K562 (cell line): Measurements from ENCODE around the gene ZSWIM3. TPM values are rescaled to one million over a fixed set of nuclear protein-coding genes. Genes with fewer than 3 reads are reported as not detected.

Experiments used
- ARID1B ChIP-seq: fragments of 450-650 bp; IDR thresholded peaks from 2 replicates; pipeline ENCODE4 v1.6.1; 2016; ENCODE audit warnings: antibody characterized with exemption, mild to moderate bottlenecking, inconsistent platforms
- CBFA2T3 ChIP-seq: fragments of 450-650 bp; IDR thresholded peaks from 2 replicates; pipeline ENCODE4 v1.6.1; 2017
- CCNT2 ChIP-seq: IDR thresholded peaks from 2 replicates; pipeline ENCODE4 v1.6.1; 2011; ENCODE audit warnings: borderline replicate concordance, low read depth, mild to moderate bottlenecking, moderate library complexity, mixed read lengths, low read length; ENCODE audit not compliant: insufficient read length; ENCODE audit errors: extremely low read depth
- CTBP1 ChIP-seq: fragments of 450-650 bp; IDR thresholded peaks from 2 replicates; pipeline ENCODE4 v1.6.1; 2016; ENCODE audit warnings: borderline replicate concordance
- E2F5 ChIP-seq: sonication (generic); formaldehyde crosslinking; IDR thresholded peaks from 2 replicates; pipeline ENCODE4 v1.8.0; 2022; ENCODE audit warnings: mild to moderate bottlenecking, missing genetic modification reagents
- EP300 ChIP-seq: IDR thresholded peaks from 2 replicates; pipeline ENCODE4 v1.6.1; 2012; ENCODE audit warnings: low read length, improper control_type of control experiment
- GATA2 ChIP-seq: sonication (generic); formaldehyde crosslinking; IDR thresholded peaks from 2 replicates; pipeline ENCODE4 v1.4.0; 2020; ENCODE audit warnings: mild to moderate bottlenecking, missing genetic modification reagents
- KDM1A ChIP-seq, 2 experiments: fragments of 450-650 bp; IDR thresholded peaks; 2 replicates each; pipeline ENCODE4 v1.6.1; 2016; ENCODE audit warnings: mild to moderate bottlenecking in 2 of 2
- OTX1 ChIP-seq: fragments of 450-650 bp; formaldehyde crosslinking; IDR thresholded peaks from 2 replicates; pipeline ENCODE4 v1.4.0; 2022; ENCODE audit warnings: mild to moderate bottlenecking
- PRPF4 ChIP-seq: fragments of 200-400 bp; formaldehyde crosslinking; IDR thresholded peaks from one replicate; pipeline ENCODE4 v1.6.1; 2017; ENCODE audit warnings: low read length, low read depth, mild to moderate bottlenecking; ENCODE audit not compliant: insufficient read depth, poor library complexity, severe bottlenecking
- PTBP1 ChIP-seq: fragments of 200-400 bp; formaldehyde crosslinking; IDR thresholded peaks from 2 replicates; pipeline ENCODE4 v1.6.1; 2017; ENCODE audit warnings: low read depth, low read length
- RCOR1 ChIP-seq, 2 experiments: IDR thresholded peaks; 2 replicates each; pipeline ENCODE4 v1.6.1; 2012; ENCODE audit warnings: low read depth in 2 of 2, low read length in 2 of 2, borderline replicate concordance in 1 of 2, improper control_type of control experiment in 1 of 2
- SMARCA4 ChIP-seq: fragments of 450-650 bp; IDR thresholded peaks from 2 replicates; pipeline ENCODE4 v1.6.1; 2016
- SOX6 ChIP-seq: fragments of 450-650 bp; IDR thresholded peaks from 2 replicates; pipeline ENCODE4 v1.6.1; 2014; ENCODE audit warnings: mild to moderate bottlenecking
- TAL1 ChIP-seq: fragments of 450-650 bp; IDR thresholded peaks from 2 replicates; pipeline ENCODE4 v1.6.1; 2016; ENCODE audit warnings: mild to moderate bottlenecking
- TCFL5 ChIP-seq: fragments of 250-450 bp; sonication (Bioruptor Pico); conservative IDR thresholded peaks from 2 replicates; pipeline ENCODE4 v1.6.1; 2021; ENCODE audit warnings: mild to moderate bottlenecking, moderate library complexity, matching md5 sums
- TEAD4 ChIP-seq, 2 experiments: sonication (generic) in 1 of 2; formaldehyde crosslinking in 1 of 2; IDR thresholded peaks; 2 replicates each; pipeline versions ENCODE4 v1.6.1 to v1.8.0; 2012 to 2022; ENCODE audit warnings: borderline replicate concordance in 1 of 2, inconsistent platforms in 1 of 2, low read length in 1 of 2, mild to moderate bottlenecking in 1 of 2, missing genetic modification reagents in 1 of 2
- ZNF518B ChIP-seq: fragments of 250-450 bp; sonication (Bioruptor Pico); IDR thresholded peaks from 2 replicates; pipeline ENCODE4 v1.5.0; 2021; ENCODE audit warnings: mild to moderate bottlenecking, moderate library complexity
- polyA plus RNA-seq, 8 experiments: library from polyadenylated mRNA; depleted of rRNA in 4 of 8; stranded (reverse) in 5 of 8; unstranded in 3 of 8; fragments of >200 nt; fragmentation: Nextera tagmentation in 2 of 8; fragmentation: Illumina TruSeq in 1 of 8; extraction: Ambion mirVana in 2 of 8; extraction: Trizol in 1 of 8; gene quantifications; 2 replicates each; pipeline versions ENCODE4 v1.2.1 to v1.2.3, GENCODE V29; 2011 to 2014; ENCODE audit warnings: inconsistent platforms in 1 of 8, missing spikeins in 1 of 8
- total RNA-seq, 7 experiments: library from RNA; depleted of rRNA in 6 of 7; stranded (reverse); fragments of >200 nt in 6 of 7; fragmentation: Illumina TruSeq in 2 of 7; extraction: Trizol in 2 of 7; gene quantifications; 2 replicates each; pipeline versions ENCODE4 v1.2.1 to v1.2.3, GENCODE V29; 2011 to 2021; ENCODE audit warnings: low replicate concordance in 1 of 7

Gene ZSWIM3
- total and polyA plus RNA-seq, 9 of the 15 experiments (the other 6 are each of a cell fraction or from before 2014, with no cell fraction given) = 1.7 to 4.3 (median 2.9) TPM

GRCh38 chr20:45832619-45833018 lies 24.8 kb upstream of the ZSWIM3 start (continued):
- peak; percentile 53; the same call in 1 of the 2 replicates for TF ChIP-seq TAL1
- TF ChIP-seq SOX6 = 0 out of 2 replicates have a peak, but pooled peaks have one; percentile 32
- TF ChIP-seq RCOR1 (IDR thresholded peaks at IDR 0.05; ENCODE audit: borderline replicate concordance in 1 of 2, low read depth in 2 of 2, low read length in 2 of 2) = peak in 1 of 2 experiments; percentile 77; a peak in 2 of 4 replicates
- no peak for TF ChIP-seq OTX1 (CRISPR knock-in tag)
- TF ChIP-seq ARID1B = peak; percentile 63
- TF ChIP-seq ZNF518B = no peak
- no peak for TF ChIP-seq PRPF4
- TF ChIP-seq CTBP1 = no peak
- no peak for TF ChIP-seq SMARCA4
- TF ChIP-seq EP300 = peak; percentile 41; the same call in 1 of the 2 replicates
- TF ChIP-seq PTBP1 = no peak
- no peak for TF ChIP-seq CCNT2
- TF ChIP-seq TCFL5 (CRISPR knock-in tag) = no peak
- peak; percentile 82 for TF ChIP-seq CBFA2T3
- TF ChIP-seq KDM1A (IDR thresholded peaks at IDR 0.05) = peak; percentile 70 to 74
- no peak for TF ChIP-seq E2F5 (CRISPR knock-in tag)
- TF ChIP-seq TEAD4 (IDR thresholded peaks at IDR 0.05; ENCODE audit: low read length) = peak; percentile 53; the same call in 1 of the 2 replicates
- TF ChIP-seq TEAD4 (CRISPR knock-in tag; IDR thresholded peaks at IDR 0.05; ENCODE audit: borderline replicate concordance) = no peak
- TF ChIP-seq GATA2 (CRISPR knock-in tag) = no peak
